ENCODE measurements around the gene NKX1-2.
A peak's percentile ranks its signal among the peaks of the same experiment; 100 is the strongest.

The NKX1-2 gene

GRCh38 chr10:124467165-124467564 lies 17.3 kb upstream of the NKX1-2 start:
- FAIRE-seq = no peak
- no peak for TF ChIP-seq POLR2A (IDR thresholded peaks at IDR 0.05; ENCODE audit: low read depth, low read length)
- no peak for DNase-seq (ENCODE audit: insufficient read length, low spot score)

GRCh38 chr10:124465777-124466488 lies 16.1 kb upstream of the NKX1-2 start:
- no peak for DNase-seq (ENCODE audit: insufficient read length, low spot score)
- no peak for FAIRE-seq
- TF ChIP-seq POLR2A (IDR thresholded peaks at IDR 0.05; ENCODE audit: low read depth, low read length) = no peak

GRCh38 chr10:124465003-124465776 lies 15.4 kb upstream of the NKX1-2 start:
- no peak for FAIRE-seq
- no peak for DNase-seq (ENCODE audit: insufficient read length, low spot score)

GRCh38 chr10:124464028-124464965 lies 14.5 kb upstream of the NKX1-2 start:
- FAIRE-seq (no peak), DNase-seq (ENCODE audit: insufficient read length, low spot score) (no peak)
- no peak for TF ChIP-seq POLR2A (IDR thresholded peaks at IDR 0.05; ENCODE audit: low read depth, low read length)

More at GRCh38 chr10:124465003-124465776, 15.4 kb upstream of the NKX1-2 start:
- TF ChIP-seq POLR2A (IDR thresholded peaks at IDR 0.05; ENCODE audit: low read depth, low read length) = no peak

GRCh38 chr10:124462348-124462695 lies 12.5 kb upstream of the NKX1-2 start:
- FAIRE-seq (no peak), DNase-seq (ENCODE audit: insufficient read length, low spot score) (no peak)
- TF ChIP-seq POLR2A (IDR thresholded peaks at IDR 0.05; ENCODE audit: low read depth, low read length) = no peak

- FAIRE-seq = no peak
- peak; percentile 75; the same call in 1 of the 2 replicates for TF ChIP-seq POLR2A (IDR thresholded peaks at IDR 0.05; ENCODE audit: low read depth, low read length)
- peak; percentile 79 for DNase-seq (ENCODE audit: insufficient read length, low spot score)
Measured at GRCh38 chr10:124461642-124462347, 12.0 kb upstream of the NKX1-2 start, which contains the start of gene LHPP. LHPP (plus strand) TSS chr10:124461823; CDS start chr10:124461863, 40 bp downstream.

GRCh38 chr10:124460144-124460543 lies 10.3 kb upstream of the NKX1-2 start:
- DNase-seq (ENCODE audit: insufficient read length, low spot score) (no peak), FAIRE-seq (no peak)
- TF ChIP-seq POLR2A (IDR thresholded peaks at IDR 0.05; ENCODE audit: low read depth, low read length) = no peak

GRCh38 chr10:124459395-124459794 lies 9.6 kb upstream of the NKX1-2 start:
- TF ChIP-seq POLR2A (IDR thresholded peaks at IDR 0.05; ENCODE audit: low read depth, low read length) = no peak
- DNase-seq (ENCODE audit: insufficient read length, low spot score) = no peak
- FAIRE-seq = no peak

- no peak for FAIRE-seq
- DNase-seq (ENCODE audit: insufficient read length, low spot score) = no peak
- TF ChIP-seq POLR2A (IDR thresholded peaks at IDR 0.05; ENCODE audit: low read depth, low read length) = no peak
Measured at GRCh38 chr10:124458889-124459288, 9.1 kb upstream of the NKX1-2 start.

GRCh38 chr10:124458473-124458872 lies 8.6 kb upstream of the NKX1-2 start:
- DNase-seq (ENCODE audit: insufficient read length, low spot score) (no peak), FAIRE-seq (no peak)
- TF ChIP-seq POLR2A (IDR thresholded peaks at IDR 0.05; ENCODE audit: low read depth, low read length) = no peak

- DNase-seq (ENCODE audit: insufficient read length, low spot score) (no peak), FAIRE-seq (no peak)
- no peak for TF ChIP-seq POLR2A (IDR thresholded peaks at IDR 0.05; ENCODE audit: low read depth, low read length)
Measured at GRCh38 chr10:124455441-124455840, 5.6 kb upstream of the NKX1-2 start.

- DNase-seq (ENCODE audit: insufficient read length, low spot score) = no peak
- no peak for TF ChIP-seq POLR2A (IDR thresholded peaks at IDR 0.05; ENCODE audit: low read depth, low read length)
- FAIRE-seq = no peak
Measured at GRCh38 chr10:124453960-124454610, 4.2 kb upstream of the NKX1-2 start.

GRCh38 chr10:124451276-124451675 lies 1.4 kb upstream of the NKX1-2 start:
- no peak for TF ChIP-seq POLR2A (IDR thresholded peaks at IDR 0.05; ENCODE audit: low read depth, low read length)
- FAIRE-seq = no peak
- no peak for DNase-seq (ENCODE audit: insufficient read length, low spot score)

All from H54 (cell line).